ENCODE data around the gene HNRNPR.

Gene HNRNPR

DNA sequence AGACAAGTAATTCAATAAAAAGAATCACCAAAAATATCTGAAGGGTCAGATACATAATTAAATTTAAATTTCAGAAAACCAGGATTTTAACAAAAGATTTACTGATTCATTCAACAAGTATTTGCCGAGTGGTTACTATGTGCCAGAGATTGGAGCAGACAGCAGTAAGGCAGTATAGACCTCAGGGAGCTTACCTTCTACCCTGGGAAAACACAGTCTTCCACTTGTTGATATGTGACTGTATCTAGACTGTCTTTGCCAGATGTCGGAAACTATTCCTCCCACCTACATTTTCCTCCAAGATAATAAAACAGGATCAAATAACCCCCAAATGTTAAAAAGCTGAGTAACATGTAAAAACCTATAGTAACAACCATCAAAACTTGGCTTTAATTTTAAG lies 6.2 kb downstream of the HNRNPR start:
- TF ChIP-seq, protein P1, sequence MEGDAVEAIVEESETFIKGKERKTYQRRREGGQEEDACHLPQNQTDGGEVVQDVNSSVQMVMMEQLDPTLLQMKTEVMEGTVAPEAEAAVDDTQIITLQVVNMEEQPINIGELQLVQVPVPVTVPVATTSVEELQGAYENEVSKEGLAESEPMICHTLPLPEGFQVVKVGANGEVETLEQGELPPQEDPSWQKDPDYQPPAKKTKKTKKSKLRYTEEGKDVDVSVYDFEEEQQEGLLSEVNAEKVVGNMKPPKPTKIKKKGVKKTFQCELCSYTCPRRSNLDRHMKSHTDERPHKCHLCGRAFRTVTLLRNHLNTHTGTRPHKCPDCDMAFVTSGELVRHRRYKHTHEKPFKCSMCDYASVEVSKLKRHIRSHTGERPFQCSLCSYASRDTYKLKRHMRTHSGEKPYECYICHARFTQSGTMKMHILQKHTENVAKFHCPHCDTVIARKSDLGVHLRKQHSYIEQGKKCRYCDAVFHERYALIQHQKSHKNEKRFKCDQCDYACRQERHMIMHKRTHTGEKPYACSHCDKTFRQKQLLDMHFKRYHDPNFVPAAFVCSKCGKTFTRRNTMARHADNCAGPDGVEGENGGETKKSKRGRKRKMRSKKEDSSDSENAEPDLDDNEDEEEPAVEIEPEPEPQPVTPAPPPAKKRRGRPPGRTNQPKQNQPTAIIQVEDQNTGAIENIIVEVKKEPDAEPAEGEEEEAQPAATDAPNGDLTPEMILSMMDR (IDR thresholded peaks at IDR 0.05; ENCODE audit: insufficient read depth, low read length, poor library complexity, severe bottlenecking), result no peak
- TF ChIP-seq EZH2phosphoT487 (conservative IDR thresholded peaks at IDR 0.05; ENCODE audit: low read length), result no peak
- Histone ChIP-seq H3K36me3 (ENCODE audit: low read length) (peaks cover 47% of the 10 kb centered on the region), H3K4me3 (ENCODE audit: insufficient read depth, low read length, poor library complexity, severe bottlenecking) (no peak overlapping the region), H2AFZ (ENCODE audit: low read depth, low read length, severe bottlenecking) (no peak overlapping the region), H3K9me3 (ENCODE audit: insufficient read depth, low read length) (no peaks in the 10 kb centered on the region), H3K27ac (ENCODE audit: low read depth, low read length) (no peak overlapping the region), H3K79me2 (ENCODE audit: insufficient read depth, low read length) (peaks cover 88% of the 10 kb centered on the region), H3K9ac (ENCODE audit: low read length) (no peak overlapping the region), H3F3A (ENCODE audit: insufficient read depth) (peaks cover 6% of the 10 kb centered on the region; the same call in 1 of the 2 replicates), H3K9me2 (replicated peaks; ENCODE audit: insufficient read depth, low read length) (no peaks in the 10 kb centered on the region), H3K4me2 (ENCODE audit: low read depth, low read length, poor library complexity, severe bottlenecking) (no peak overlapping the region), H4K20me1 (ENCODE audit: low read depth, low read length) (peaks cover 72% of the 10 kb centered on the region), H3K27me3 (ENCODE audit: low read length) (no peaks in the 10 kb centered on the region)

DNA sequence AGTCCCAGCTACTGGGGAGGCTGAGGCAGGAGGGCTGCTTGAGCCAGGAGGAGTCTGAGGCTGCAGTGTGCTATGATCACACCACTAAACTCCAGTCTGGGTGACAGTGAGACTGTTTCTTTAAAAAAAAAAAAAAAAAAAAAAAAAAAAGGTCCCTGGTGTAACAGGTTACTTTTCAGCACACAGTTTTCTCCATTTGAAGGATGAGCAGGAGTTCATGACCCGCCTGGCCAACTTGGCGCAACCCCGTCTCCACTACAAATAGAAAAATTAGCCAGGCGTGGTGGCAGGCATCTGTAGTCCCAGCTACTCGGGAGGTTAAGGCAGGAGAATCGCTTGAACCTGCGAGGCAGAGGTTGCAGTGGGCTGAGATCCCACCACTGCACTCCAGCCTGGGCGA lies 12.4 kb downstream of the HNRNPR start:
- peaks cover 87% of the 10 kb centered on the region for H3K79me2 ChIP-seq (ENCODE audit: insufficient read depth, low read length)
- peaks cover 33% of the 10 kb centered on the region for H4K20me1 ChIP-seq (ENCODE audit: low read depth, low read length)
- peaks cover 50% of the 10 kb centered on the region for H3K36me3 ChIP-seq (ENCODE audit: low read length)

DNA sequence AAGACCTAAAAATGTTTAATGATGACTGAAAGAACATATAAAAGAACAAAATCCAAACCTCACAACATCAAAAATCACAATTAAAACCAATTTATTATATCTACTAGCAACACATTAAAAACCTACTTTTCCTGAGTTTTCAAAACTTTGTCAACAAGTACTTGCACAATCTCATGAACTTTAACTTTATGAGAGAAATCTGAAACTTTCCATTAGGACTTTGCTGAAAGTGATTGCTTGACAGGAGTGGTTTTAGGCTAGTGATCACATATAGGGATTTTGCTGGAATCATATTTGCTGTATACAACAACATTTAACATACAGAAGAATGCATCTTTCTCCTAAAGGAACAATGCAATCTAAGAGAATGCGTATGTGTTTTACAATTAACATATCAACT lies 13.2 kb downstream of the HNRNPR start:
- Histone ChIP-seq H3K9ac (ENCODE audit: low read length) (no peak overlapping the region), H3K36me3 (ENCODE audit: low read length) (peaks cover 52% of the 10 kb centered on the region), H3K79me2 (ENCODE audit: insufficient read depth, low read length) (peaks cover 93% of the 10 kb centered on the region), H3K27me3 (ENCODE audit: low read length) (no peaks in the 10 kb centered on the region), H3K27ac (ENCODE audit: low read depth, low read length) (no peak overlapping the region), H3K9me3 (ENCODE audit: insufficient read depth, low read length) (no peaks in the 10 kb centered on the region), H3K4me2 (ENCODE audit: low read depth, low read length, poor library complexity, severe bottlenecking) (no peak overlapping the region), H4K20me1 (ENCODE audit: low read depth, low read length) (peaks cover 32% of the 10 kb centered on the region), H3K9me2 (replicated peaks; ENCODE audit: insufficient read depth, low read length) (no peaks in the 10 kb centered on the region), H3K4me3 (ENCODE audit: insufficient read depth, low read length, poor library complexity, severe bottlenecking) (no peak overlapping the region), H3F3A (ENCODE audit: insufficient read depth) (peaks cover 11% of the 10 kb centered on the region; the same call in 1 of the 2 replicates), H2AFZ (ENCODE audit: low read depth, low read length, severe bottlenecking) (no peak overlapping the region)
- no peak for TF ChIP-seq EZH2phosphoT487 (conservative IDR thresholded peaks at IDR 0.05; ENCODE audit: low read length)
- TF ChIP-seq, protein P1 (IDR thresholded peaks at IDR 0.05; ENCODE audit: insufficient read depth, low read length, poor library complexity, severe bottlenecking), result no peak

More for the DNA sequence above, 12.4 kb downstream of the HNRNPR start:
- TF ChIP-seq EZH2phosphoT487 (conservative IDR thresholded peaks at IDR 0.05; ENCODE audit: low read length), result no peak
- TF ChIP-seq, protein P1 (IDR thresholded peaks at IDR 0.05; ENCODE audit: insufficient read depth, low read length, poor library complexity, severe bottlenecking), result no peak
- Histone ChIP-seq H3K9me3 (ENCODE audit: insufficient read depth, low read length) (no peaks in the 10 kb centered on the region), H2AFZ (ENCODE audit: low read depth, low read length, severe bottlenecking) (no peak overlapping the region), H3K27ac (ENCODE audit: low read depth, low read length) (no peak overlapping the region), H3K4me3 (ENCODE audit: insufficient read depth, low read length, poor library complexity, severe bottlenecking) (no peak overlapping the region), H3K4me2 (ENCODE audit: low read depth, low read length, poor library complexity, severe bottlenecking) (no peak overlapping the region), H3K27me3 (ENCODE audit: low read length) (no peaks in the 10 kb centered on the region), H3K9me2 (replicated peaks; ENCODE audit: insufficient read depth, low read length) (no peaks in the 10 kb centered on the region), H3K9ac (ENCODE audit: low read length) (no peak overlapping the region), H3F3A (ENCODE audit: insufficient read depth) (peaks cover 10% of the 10 kb centered on the region; the same call in 1 of the 2 replicates)
